Caco-2 (cell line): ENCODE data around the gene GPR162. TPM values are rescaled to one million over a fixed set of nuclear protein-coding genes. Genes with fewer than 3 reads are reported as not detected.

Experiments
- BruUV-seq: library from RNA; stranded (reverse); fragments of 400-500 nt; replicated peaks from 2 replicates; lab custom pipeline; 2021; lab: Mats Ljungman, UMichigan
- CTCF ChIA-PET: fragments of 300-600 bp; sonication (Branson Sonifier 250); formaldehyde crosslinking; loops from one replicate; lab custom pipeline; 2022; ENCODE audit warnings: antibody characterized with exemption; lab: Charles Lee
- POLR2A ChIA-PET: fragments of 300-600 bp; sonication (Branson Sonifier 250); formaldehyde crosslinking; loops from one replicate; lab custom pipeline; 2022; ENCODE audit warnings: antibody characterized with exemption; lab: Charles Lee
- DNase-seq, 2 experiments: peaks; one replicate each; pipeline versions ENCODE4 v3.0.0 to v3.0.0-alpha.2; 2020 to 2022
- H3K27me3 ChIP-seq: replicated peaks from 2 replicates; pipeline ENCODE4 v1.6.0; 2011; ENCODE audit warnings: low read length; ENCODE audit not compliant: control insufficient read depth, insufficient read depth
- H3K36me3 ChIP-seq: 2 replicates; pipeline ENCODE4 v1.5.1; 2011; ENCODE audit warnings: low read length; ENCODE audit not compliant: control insufficient read depth, insufficient read depth
- H3K4me1 ChIP-seq: fragments of 250-450 bp; sonication (Bioruptor Pico); 2 replicates; pipeline ENCODE4 v1.5.1; 2020; ENCODE audit warnings: mild to moderate bottlenecking
- H3K4me3 ChIP-seq: 2 replicates; pipeline ENCODE4 v1.5.1; 2011; ENCODE audit warnings: low read depth, mild to moderate bottlenecking, control low read depth, low read length
- H3K9me3 ChIP-seq: fragments of 250-450 bp; sonication (Bioruptor Pico); 2 replicates; pipeline ENCODE4 v1.5.1; 2020; ENCODE audit warnings: mild to moderate bottlenecking, moderate library complexity
- H3K27ac Mint-ChIP-seq: one replicate; pipeline ENCODE4 v1.8.0; 2022; ENCODE audit warnings: mixed read lengths; ENCODE audit not compliant: unreplicated experiment
- H3K27me3 Mint-ChIP-seq: one replicate; pipeline ENCODE4 v1.8.0; 2022; ENCODE audit warnings: mixed read lengths; ENCODE audit not compliant: insufficient read depth, unreplicated experiment
- H3K36me3 Mint-ChIP-seq: one replicate; pipeline ENCODE4 v1.8.0; 2022; ENCODE audit warnings: mild to moderate bottlenecking, mixed read lengths; ENCODE audit not compliant: insufficient read depth, unreplicated experiment
- H3K4me1 Mint-ChIP-seq: one replicate; pipeline ENCODE4 v1.8.0; 2022; ENCODE audit warnings: low read depth, mixed read lengths; ENCODE audit not compliant: unreplicated experiment
- H3K4me3 Mint-ChIP-seq: one replicate; pipeline ENCODE4 v1.8.0; 2022; ENCODE audit warnings: mild to moderate bottlenecking, moderate library complexity, mixed read lengths; ENCODE audit not compliant: unreplicated experiment
- H3K9me3 Mint-ChIP-seq: one replicate; pipeline ENCODE4 v1.8.0; 2022; ENCODE audit warnings: mixed read lengths; ENCODE audit not compliant: unreplicated experiment
- CTCF ChIP-seq, 2 experiments: fragments of 200-600 bp in 1 of 2; IDR thresholded peaks; 1 replicate in 1 of 2; 2 replicates in 1 of 2; pipeline versions ENCODE4 v1.5.1 to v1.8.0; 2011 to 2022; ENCODE audit warnings: antibody characterized with exemption in 1 of 2, control low read depth in 1 of 2, inconsistent platforms in 1 of 2, low read depth in 1 of 2, low read length in 1 of 2, mild to moderate bottlenecking in 1 of 2, moderate library complexity in 1 of 2; ENCODE audit not compliant: insufficient read depth in 1 of 2, severe bottlenecking in 1 of 2, unreplicated experiment in 1 of 2
- intact Hi-C: fragments of 100-400 bp; cut with micrococcal nuclease; formaldehyde crosslinking; loops from one replicate; pipeline ENCODE4 v1.10.0; 2022; ENCODE audit not compliant: unreplicated experiment
- total RNA-seq: library from RNA; stranded (reverse); gene quantifications from 2 replicates; pipeline ENCODE4 v1.2.3, GENCODE V29; 2022

The GPR162 gene
- total RNA-seq, 1 experiment from 2014 or later: 1.2 TPM

- no peak overlapping the region for H3K27ac Mint-ChIP-seq
- no peaks in the 10 kb centered on the region for H3K9me3 Mint-ChIP-seq
- ChIA-PET CTCF (interaction anchor here (0.8 to 4.4 kb wide), 3 partner anchors 80 to 112 kb away, joined by 3 to 35 read pairs (median 6); partner anchors contain the start of gene MLF2), POLR2A (interaction anchor here (1.6 kb wide), 1 partner anchor 18 kb away, joined by 8 read pairs; the partner anchor contains the start of genes CDCA3 and USP5)
- no peaks in the 10 kb centered on the region; the same call in 1 of the 2 replicates for H3K27me3 ChIP-seq
- TF ChIP-seq CTCF (IDR thresholded peaks at IDR 0.05; ENCODE audit: insufficient read depth in 1 of 2, low read depth in 1 of 2, low read length in 1 of 2, severe bottlenecking in 1 of 2, unreplicated experiment in 1 of 2): no peak
- peaks cover 14% of the 10 kb centered on the region for H3K4me1 ChIP-seq
- H3K4me3 ChIP-seq: no peak overlapping the region
- peaks cover 21% of the 10 kb centered on the region for H3K4me1 Mint-ChIP-seq
- H3K36me3 ChIP-seq: no peaks in the 10 kb centered on the region; the same call in 1 of the 2 replicates
- no peaks in the 10 kb centered on the region for H3K9me3 ChIP-seq
- BruUV-seq: no TSS peak
- no peak for DNase-seq
- no peak overlapping the region for H3K4me3 Mint-ChIP-seq
- intact Hi-C loops: no loop called here
- no peaks in the 10 kb centered on the region for H3K27me3 Mint-ChIP-seq
- peaks cover 37% of the 10 kb centered on the region for H3K36me3 Mint-ChIP-seq
These were observed 11.7 kb downstream of the GPR162 start for GRCh38 chr12:6833189-6833890.

GRCh38 chr12:6834254-6834653 is 12.6 kb downstream of the GPR162 start:
- Histone ChIP-seq H3K9me3 (no peaks in the 10 kb centered on the region), H3K4me1 (peaks cover 14% of the 10 kb centered on the region), H3K27me3 (no peaks in the 10 kb centered on the region), H3K4me3 (no peak overlapping the region), H3K36me3 (no peaks in the 10 kb centered on the region; the same call in 1 of the 2 replicates)
- no TSS peak for BruUV-seq
- H3K27ac Mint-ChIP-seq: no peak overlapping the region
- intact Hi-C loops: loop anchor here (2.0 kb wide), 1 partner anchor 81 kb away; the partner anchor contains the start of gene MLF2
- H3K4me3 Mint-ChIP-seq: no peak overlapping the region
- H3K4me1 Mint-ChIP-seq: peaks cover 20% of the 10 kb centered on the region
- no peak for TF ChIP-seq CTCF (IDR thresholded peaks at IDR 0.05; ENCODE audit: insufficient read depth in 1 of 2, low read depth in 1 of 2, low read length in 1 of 2, severe bottlenecking in 1 of 2, unreplicated experiment in 1 of 2)
- no peaks in the 10 kb centered on the region for H3K9me3 Mint-ChIP-seq
- H3K36me3 Mint-ChIP-seq: peaks cover 40% of the 10 kb centered on the region
- DNase-seq: no peak
- H3K27me3 Mint-ChIP-seq: no peaks in the 10 kb centered on the region
- ChIA-PET CTCF (interaction anchor here (0.6 to 4.4 kb wide), 6 partner anchors 13 to 150 kb away, joined by 3 to 35 read pairs (median 6); partner anchors contain the start of genes GPR162, MLF2 and SPSB2), POLR2A (interaction anchor here (0.7 kb wide), 1 partner anchor 110 kb away, joined by 5 read pairs; the partner anchor contains the start of gene COPS7A)

GRCh38 chr12:6834873-6835272 is 13.3 kb downstream of the GPR162 start:
- no peaks in the 10 kb centered on the region for H3K27me3 ChIP-seq
- H3K9me3 ChIP-seq: no peaks in the 10 kb centered on the region
- H3K9me3 Mint-ChIP-seq: no peaks in the 10 kb centered on the region
- H3K4me3 Mint-ChIP-seq: no peak overlapping the region
- BruUV-seq: no TSS peak
- CTCF ChIA-PET: interaction anchor here (0.6 to 4.4 kb wide), 11 partner anchors 8 to 151 kb away, joined by 3 to 35 read pairs (median 5); partner anchors contain the start of genes GPR162, MLF2 and SPSB2
- H3K4me3 ChIP-seq: no peak overlapping the region
- no peak for DNase-seq
- intact Hi-C loops: loop anchor here (1.0 to 2.0 kb wide), 3 partner anchors 16 to 100 kb away; partner anchors contain the start of genes CDCA3 and MLF2
- peak overlapping the region; percentile 21 for H3K27ac Mint-ChIP-seq
- H3K4me1 Mint-ChIP-seq: peaks cover 20% of the 10 kb centered on the region
- no peak for TF ChIP-seq CTCF (IDR thresholded peaks at IDR 0.05; ENCODE audit: insufficient read depth in 1 of 2, low read depth in 1 of 2, low read length in 1 of 2, severe bottlenecking in 1 of 2, unreplicated experiment in 1 of 2)
- POLR2A ChIA-PET: interaction anchor here (0.7 to 1.5 kb wide), 2 partner anchors 16 to 111 kb away, joined by 5 read pairs; partner anchors contain the start of genes CDCA3 and COPS7A
- H3K36me3 Mint-ChIP-seq: peaks cover 35% of the 10 kb centered on the region
- peaks cover 8% of the 10 kb centered on the region for H3K4me1 ChIP-seq
- H3K36me3 ChIP-seq: no peaks in the 10 kb centered on the region; the same call in 1 of the 2 replicates
- no peaks in the 10 kb centered on the region for H3K27me3 Mint-ChIP-seq
